Body of pancreas (tissue), 4 donors: Measurements from ENCODE around the gene GPRC5C. TPM values are rescaled to one million over a fixed set of nuclear protein-coding genes. Genes with fewer than 3 reads are reported as not detected.
A peak's percentile ranks its signal among the peaks of the same experiment; 100 is the strongest.

ENCODE experiments used
- ATAC-seq: fragments of 150-250 bp; one replicate; pipeline ENCODE4 v1.9.1; 2016
- DNase-seq, 4 donors: peaks; one replicate each; pipeline ENCODE4 v3.0.0-alpha.2; 2019
- H3K27ac ChIP-seq, 4 donors: fragments of 200-600 bp; sonication (generic); 1 replicate in 3 of 4; 2 replicates in 1 of 4; pipeline versions ENCODE4 v1.5.1 to v1.6.1; 2016 to 2019; ENCODE audit warnings: mild to moderate bottlenecking in 1 of 4, mixed read lengths in 1 of 4, moderate library complexity in 1 of 4
- H3K27me3 ChIP-seq, 2 donors: fragments of 200-600 bp; sonication (generic); one replicate each; pipeline ENCODE4 v1.6.0; 2016; ENCODE audit warnings: mild to moderate bottlenecking in 1 of 2
- H3K36me3 ChIP-seq, 2 donors: fragments of 200-600 bp; sonication (generic); replicated peaks in 1 of 2; 2 replicates each; pipeline ENCODE4 v1.5.1; 2016; ENCODE audit warnings: low read depth in 2 of 2; ENCODE audit not compliant: insufficient read depth in 1 of 2
- H3K4me1 ChIP-seq: fragments of 200-600 bp; sonication (generic); one replicate; pipeline ENCODE4 v1.6.0; 2016
- H3K4me3 ChIP-seq, 2 donors: fragments of 200-600 bp; sonication (generic); 1 replicate in 1 of 2; 2 replicates in 1 of 2; pipeline ENCODE4 v1.5.1; 2016 to 2019
- H3K9me3 ChIP-seq, 3 donors: fragments of 200-600 bp; sonication (generic); 1 replicate in 2 of 3; 2 replicates in 1 of 3; pipeline ENCODE4 v1.5.1; 2016
- POLR2A ChIP-seq, 3 donors: fragments of 450-650 bp; IDR thresholded peaks; one replicate each; pipeline ENCODE4 v1.6.1; 2016; ENCODE audit warnings: antibody characterized with exemption in 3 of 3, mild to moderate bottlenecking in 2 of 3
- WGBS, 2 donors: methylation state at CpG; one replicate each; pipeline ENCODE4 v1.1.5; 2017; 5-methylcytosine and 5-hydroxymethylcytosine counted together
- intact Hi-C: fragments of 100-400 bp; cut with DNase I; formaldehyde crosslinking; loops from one replicate; pipeline ENCODE4 v1.15.1; 2023
- total RNA-seq, 2 donors: library from RNA; depleted of rRNA; stranded (reverse); fragments of >200 nt; gene quantifications; one replicate each; pipeline ENCODE4 v1.1.0, GENCODE V29; 2016
- TF ChIP-seq, protein P1 (sequence below), 7 experiments: fragments of 450-650 bp in 4 of 7; fragments of 200-600 bp in 3 of 7; sonication (generic) in 3 of 7; IDR thresholded peaks; one replicate each; pipeline ENCODE4 v1.5.1; 2016 to 2019; ENCODE audit warnings: antibody characterized with exemption in 7 of 7

The GPRC5C gene
- 10 to 100 TPM; 68.0 to 71.2 TPM for total RNA-seq

- H3K27me3 ChIP-seq: no peaks in the 10 kb centered on the region
- H3K36me3 ChIP-seq: no peaks in the 10 kb centered on the region
- peak within 1 kb of the TSS; percentile 96 to 100 (median 99) for H3K27ac ChIP-seq
- peaks cover 80% of the 10 kb centered on the region for H3K4me1 ChIP-seq
- peak within 1 kb of the TSS; percentile 21 to 50 for H3K4me3 ChIP-seq
- WGBS, 2 donors: 0% methylated on average over 3 to 79 of the region's 81 CpGs
- TF ChIP-seq, protein P1, sequence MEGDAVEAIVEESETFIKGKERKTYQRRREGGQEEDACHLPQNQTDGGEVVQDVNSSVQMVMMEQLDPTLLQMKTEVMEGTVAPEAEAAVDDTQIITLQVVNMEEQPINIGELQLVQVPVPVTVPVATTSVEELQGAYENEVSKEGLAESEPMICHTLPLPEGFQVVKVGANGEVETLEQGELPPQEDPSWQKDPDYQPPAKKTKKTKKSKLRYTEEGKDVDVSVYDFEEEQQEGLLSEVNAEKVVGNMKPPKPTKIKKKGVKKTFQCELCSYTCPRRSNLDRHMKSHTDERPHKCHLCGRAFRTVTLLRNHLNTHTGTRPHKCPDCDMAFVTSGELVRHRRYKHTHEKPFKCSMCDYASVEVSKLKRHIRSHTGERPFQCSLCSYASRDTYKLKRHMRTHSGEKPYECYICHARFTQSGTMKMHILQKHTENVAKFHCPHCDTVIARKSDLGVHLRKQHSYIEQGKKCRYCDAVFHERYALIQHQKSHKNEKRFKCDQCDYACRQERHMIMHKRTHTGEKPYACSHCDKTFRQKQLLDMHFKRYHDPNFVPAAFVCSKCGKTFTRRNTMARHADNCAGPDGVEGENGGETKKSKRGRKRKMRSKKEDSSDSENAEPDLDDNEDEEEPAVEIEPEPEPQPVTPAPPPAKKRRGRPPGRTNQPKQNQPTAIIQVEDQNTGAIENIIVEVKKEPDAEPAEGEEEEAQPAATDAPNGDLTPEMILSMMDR (IDR thresholded peaks at IDR 0.05): peak in 3 of 7 experiments; percentile 24 to 37 (median 25)
- peak; percentile 91 to 95 (median 92) for TF ChIP-seq POLR2A (IDR thresholded peaks at IDR 0.05)
- no peaks in the 10 kb centered on the region for H3K9me3 ChIP-seq
- intact Hi-C loops: no loop called here
- ATAC-seq (peak; percentile 66), DNase-seq (peak; percentile 91 to 96 (median 95))
Measured at GRCh38 chr17:74431568-74432423, at the start of gene GPRC5C. Gene GPRC5C, plus strand, starts transcription at chr17:74432088. Its CDS starts 7,689 bp downstream, at chr17:74439777.

DNA sequence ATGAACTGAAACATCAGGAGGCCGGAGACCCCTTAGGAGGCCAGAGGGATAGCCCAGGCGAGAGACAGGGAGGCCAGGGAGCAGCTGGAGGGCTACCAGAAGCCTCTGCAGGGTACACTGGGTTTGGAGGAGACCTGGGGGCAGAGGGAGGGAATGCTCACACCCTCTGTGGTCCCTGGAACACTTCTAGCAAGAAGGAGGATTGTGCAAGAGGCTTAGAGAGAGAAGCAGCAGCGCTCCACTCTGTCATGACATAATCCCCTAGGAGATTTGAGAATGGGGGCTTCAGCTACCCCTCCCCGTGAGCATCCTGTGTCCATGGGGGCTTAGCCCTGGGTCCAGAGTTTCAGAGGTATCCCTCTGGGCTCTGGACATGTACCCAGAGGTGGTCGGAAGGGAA is 48.7 kb upstream of the GPRC5C start:
- WGBS, 2 donors: 79 to 92% methylated on average over 4 to 5 of the region's 5 CpGs
- TF ChIP-seq, protein P1 (IDR thresholded peaks at IDR 0.05): no peak
- TF ChIP-seq POLR2A (IDR thresholded peaks at IDR 0.05): no peak
- no peaks in the 10 kb centered on the region for H3K27me3 ChIP-seq
- H3K36me3 ChIP-seq: no peaks in the 10 kb centered on the region
- ATAC-seq (no peak), DNase-seq (no peak)
- no peak overlapping the region for H3K27ac ChIP-seq
- intact Hi-C loops: no loop called here
- no peaks in the 10 kb centered on the region for H3K9me3 ChIP-seq
- peaks cover 25% of the 10 kb centered on the region for H3K4me1 ChIP-seq
- no peak overlapping the region for H3K4me3 ChIP-seq

GRCh38 chr17:74385201-74385600 is 46.7 kb upstream of the GPRC5C start:
- TF ChIP-seq, protein P1 (IDR thresholded peaks at IDR 0.05): no peak
- no peak for TF ChIP-seq POLR2A (IDR thresholded peaks at IDR 0.05)
- Histone ChIP-seq H3K4me3 (no peak overlapping the region), H3K4me1 (peaks cover 13% of the 10 kb centered on the region), H3K27me3 (no peaks in the 10 kb centered on the region), H3K27ac (no peak overlapping the region), H3K36me3 (no peaks in the 10 kb centered on the region), H3K9me3 (no peaks in the 10 kb centered on the region)
- DNase-seq (no peak), ATAC-seq (no peak)
- 91 to 93% methylated on average over 3 of the region's 3 CpGs for WGBS, 2 donors
- intact Hi-C loops: no loop called here

GRCh38 chr17:74386386-74386785 is 45.5 kb upstream of the GPRC5C start:
- H3K27me3 ChIP-seq: no peaks in the 10 kb centered on the region
- 82 to 91% methylated on average over 8 of the region's 8 CpGs for WGBS, 2 donors
- H3K36me3 ChIP-seq: no peaks in the 10 kb centered on the region
- no peak overlapping the region for H3K4me3 ChIP-seq
- H3K4me1 ChIP-seq: peaks cover 5% of the 10 kb centered on the region
- DNase-seq (no peak), ATAC-seq (peak; percentile 15)
- H3K9me3 ChIP-seq: no peaks in the 10 kb centered on the region
- H3K27ac ChIP-seq: no peak overlapping the region
- TF ChIP-seq POLR2A (IDR thresholded peaks at IDR 0.05): no peak
- TF ChIP-seq, protein P1 (IDR thresholded peaks at IDR 0.05): no peak
- intact Hi-C loops: no loop called here
